ENCODE measurements around the gene RAI1.
A peak's percentile ranks its signal among the peaks of the same experiment; 100 is the strongest.

Gene RAI1

GRCh38 chr17:17752089-17752820 is 71.0 kb downstream of the RAI1 start (continued):
- peak; percentile 86 for TF ChIP-seq PATZ1 (tag by site-specific recombination; IDR thresholded peaks at IDR 0.05)
- TF ChIP-seq ZNF324 (tag by site-specific recombination; IDR thresholded peaks at IDR 0.05): peak; percentile 68; the same call in 1 of the 2 replicates
- TF ChIP-seq TCF7L2 (IDR thresholded peaks at IDR 0.05; ENCODE audit: borderline replicate concordance, low read depth, low read length): no peak
- TF ChIP-seq, protein P1, sequence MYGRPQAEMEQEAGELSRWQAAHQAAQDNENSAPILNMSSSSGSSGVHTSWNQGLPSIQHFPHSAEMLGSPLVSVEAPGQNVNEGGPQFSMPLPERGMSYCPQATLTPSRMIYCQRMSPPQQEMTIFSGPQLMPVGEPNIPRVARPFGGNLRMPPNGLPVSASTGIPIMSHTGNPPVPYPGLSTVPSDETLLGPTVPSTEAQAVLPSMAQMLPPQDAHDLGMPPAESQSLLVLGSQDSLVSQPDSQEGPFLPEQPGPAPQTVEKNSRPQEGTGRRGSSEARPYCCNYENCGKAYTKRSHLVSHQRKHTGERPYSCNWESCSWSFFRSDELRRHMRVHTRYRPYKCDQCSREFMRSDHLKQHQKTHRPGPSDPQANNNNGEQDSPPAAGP (tag by site-specific recombination; IDR thresholded peaks at IDR 0.05): peak; percentile 88
- no peak for TF ChIP-seq ZNF843 (tag by site-specific recombination; IDR thresholded peaks at IDR 0.05)
- 0 out of 2 replicates have a peak, but pooled peaks have one; percentile 22 for TF ChIP-seq ZNF629 (tag by site-specific recombination; IDR thresholded peaks at IDR 0.05)
- peak; percentile 60; the same call in 1 of the 2 replicates for TF ChIP-seq PRDM10 (tag by site-specific recombination; IDR thresholded peaks at IDR 0.05)
- no peak for TF ChIP-seq ZNF354C (tag by site-specific recombination; IDR thresholded peaks at IDR 0.05; ENCODE audit: borderline replicate concordance, low read depth)
- TF ChIP-seq MYNN (tag by site-specific recombination; IDR thresholded peaks at IDR 0.05; ENCODE audit: borderline replicate concordance): peak; percentile 81
- no peak for TF ChIP-seq ZNF211 (tag by site-specific recombination; IDR thresholded peaks at IDR 0.05; ENCODE audit: low read depth)
- TF ChIP-seq MEIS1 (CRISPR knock-in tag; IDR thresholded peaks at IDR 0.05; ENCODE audit: borderline replicate concordance): no peak
- TF ChIP-seq, protein P2, sequence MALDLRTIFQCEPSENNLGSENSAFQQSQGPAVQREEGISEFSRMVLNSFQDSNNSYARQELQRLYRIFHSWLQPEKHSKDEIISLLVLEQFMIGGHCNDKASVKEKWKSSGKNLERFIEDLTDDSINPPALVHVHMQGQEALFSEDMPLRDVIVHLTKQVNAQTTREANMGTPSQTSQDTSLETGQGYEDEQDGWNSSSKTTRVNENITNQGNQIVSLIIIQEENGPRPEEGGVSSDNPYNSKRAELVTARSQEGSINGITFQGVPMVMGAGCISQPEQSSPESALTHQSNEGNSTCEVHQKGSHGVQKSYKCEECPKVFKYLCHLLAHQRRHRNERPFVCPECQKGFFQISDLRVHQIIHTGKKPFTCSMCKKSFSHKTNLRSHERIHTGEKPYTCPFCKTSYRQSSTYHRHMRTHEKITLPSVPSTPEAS (tag by site-specific recombination; IDR thresholded peaks at IDR 0.05): 0 out of 2 replicates have a peak, but pooled peaks have one; percentile 35
- peak; percentile 78 for TF ChIP-seq ZNF24 (tag by site-specific recombination; IDR thresholded peaks at IDR 0.05)
- 0 out of 2 replicates have a peak, but pooled peaks have one; percentile 53 for TF ChIP-seq ZNF423 (tag by site-specific recombination; IDR thresholded peaks at IDR 0.05)
- TF ChIP-seq ZNF792 (tag by site-specific recombination; IDR thresholded peaks at IDR 0.05): peak; percentile 2; the same call in 1 of the 2 replicates
- TF ChIP-seq GFI1B (tag by site-specific recombination; IDR thresholded peaks at IDR 0.05): no peak
- TF ChIP-seq ZBTB26 (tag by site-specific recombination; optimal IDR thresholded peaks at IDR 0.05): peak; percentile 83
- 0 out of 2 replicates have a peak, but pooled peaks have one; percentile 69 for TF ChIP-seq ZNF391 (tag by site-specific recombination; IDR thresholded peaks at IDR 0.05; ENCODE audit: borderline replicate concordance, low read depth)
- TF ChIP-seq ZNF501 (tag by site-specific recombination; IDR thresholded peaks at IDR 0.05): peak; percentile 55; the same call in 1 of the 2 replicates
- 0 out of 2 replicates have a peak, but pooled peaks have one; percentile 52 for TF ChIP-seq ZBTB10 (tag by site-specific recombination; IDR thresholded peaks at IDR 0.05)
- TF ChIP-seq ZNF623 (tag by site-specific recombination; IDR thresholded peaks at IDR 0.05): peak; percentile 100
- peak; percentile 46; the same call in 1 of the 2 replicates for TF ChIP-seq ZNF223 (tag by site-specific recombination; IDR thresholded peaks at IDR 0.05)
- TF ChIP-seq ZSCAN30 (tag by site-specific recombination; IDR thresholded peaks at IDR 0.05): peak; percentile 60; the same call in 1 of the 2 replicates
- TF ChIP-seq SP2 (tag by site-specific recombination; IDR thresholded peaks at IDR 0.05): peak; percentile 91
- TF ChIP-seq, protein P3, sequence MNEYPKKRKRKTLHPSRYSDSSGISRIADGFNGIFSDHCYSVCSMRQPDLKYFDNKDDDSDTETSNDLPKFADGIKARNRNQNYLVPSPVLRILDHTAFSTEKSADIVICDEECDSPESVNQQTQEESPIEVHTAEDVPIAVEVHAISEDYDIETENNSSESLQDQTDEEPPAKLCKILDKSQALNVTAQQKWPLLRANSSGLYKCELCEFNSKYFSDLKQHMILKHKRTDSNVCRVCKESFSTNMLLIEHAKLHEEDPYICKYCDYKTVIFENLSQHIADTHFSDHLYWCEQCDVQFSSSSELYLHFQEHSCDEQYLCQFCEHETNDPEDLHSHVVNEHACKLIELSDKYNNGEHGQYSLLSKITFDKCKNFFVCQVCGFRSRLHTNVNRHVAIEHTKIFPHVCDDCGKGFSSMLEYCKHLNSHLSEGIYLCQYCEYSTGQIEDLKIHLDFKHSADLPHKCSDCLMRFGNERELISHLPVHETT (tag by site-specific recombination; IDR thresholded peaks at IDR 0.05): peak; percentile 64; the same call in 1 of the 2 replicates

Data from HEK293 (cell line).